K562 (cell line): ENCODE measurements around the gene EVA1B. TPM values are rescaled to one million over a fixed set of nuclear protein-coding genes. Genes with fewer than 3 reads are reported as not detected.

Experiments used
- ARHGAP35 ChIP-seq: fragments of 450-650 bp; IDR thresholded peaks from 2 replicates; pipeline ENCODE4 v1.6.1; 2018; ENCODE audit not compliant: partially characterized antibody
- CCAR2 ChIP-seq: fragments of 200-400 bp; formaldehyde crosslinking; IDR thresholded peaks from 2 replicates; pipeline ENCODE4 v1.6.1; 2017; ENCODE audit warnings: mild to moderate bottlenecking, low read depth, low read length
- DPF2 ChIP-seq: fragments of 450-650 bp; IDR thresholded peaks from 2 replicates; pipeline ENCODE4 v1.6.1; 2016
- ELF2 ChIP-seq: fragments of 250-450 bp; sonication (Bioruptor Pico); IDR thresholded peaks from 2 replicates; pipeline ENCODE4 v1.5.0; 2021; ENCODE audit warnings: mild to moderate bottlenecking
- ESRRB ChIP-seq: fragments of 250-450 bp; sonication (Bioruptor Pico); IDR thresholded peaks from 2 replicates; pipeline ENCODE4 v1.5.0; 2020; ENCODE audit warnings: mild to moderate bottlenecking, moderate library complexity, borderline replicate concordance
- GABPB2 ChIP-seq: fragments of 250-450 bp; sonication (Bioruptor Pico); conservative IDR thresholded peaks from 2 replicates; pipeline ENCODE4 v1.5.1; 2021; ENCODE audit warnings: mild to moderate bottlenecking
- GMEB1 ChIP-seq: fragments of 250-450 bp; sonication (Bioruptor Pico); IDR thresholded peaks from 2 replicates; pipeline ENCODE4 v1.4.0; 2020; ENCODE audit warnings: mild to moderate bottlenecking
- LEF1 ChIP-seq: fragments of 450-650 bp; IDR thresholded peaks from 2 replicates; pipeline ENCODE4 v1.6.1; 2016; ENCODE audit warnings: mild to moderate bottlenecking
- MCM5 ChIP-seq: fragments of 450-650 bp; IDR thresholded peaks from 2 replicates; pipeline ENCODE4 v1.6.1; 2016; ENCODE audit warnings: low read depth
- MEIS2 ChIP-seq: fragments of 450-650 bp; IDR thresholded peaks from 2 replicates; pipeline ENCODE4 v1.6.1; 2014; ENCODE audit warnings: mild to moderate bottlenecking; ENCODE audit not compliant: partially characterized antibody
- MITF ChIP-seq: IDR thresholded peaks from 2 replicates; pipeline ENCODE4 v1.6.1; 2014; ENCODE audit warnings: antibody characterized with exemption
- NFIX ChIP-seq: fragments of 250-450 bp; sonication (Bioruptor Pico); IDR thresholded peaks from 2 replicates; pipeline ENCODE4 v1.4.0; 2020; ENCODE audit warnings: low read depth, mild to moderate bottlenecking, moderate library complexity
- PATZ1 ChIP-seq: fragments of 250-450 bp; sonication (Bioruptor Pico); IDR thresholded peaks from 2 replicates; pipeline ENCODE4 v1.5.0; 2020; ENCODE audit warnings: mild to moderate bottlenecking, borderline replicate concordance
- PREB ChIP-seq: sonication (generic); formaldehyde crosslinking; IDR thresholded peaks from 2 replicates; pipeline ENCODE4 v1.8.1; 2023; ENCODE audit warnings: mild to moderate bottlenecking, missing genetic modification reagents
- SAFB2 ChIP-seq: fragments of 200-400 bp; formaldehyde crosslinking; IDR thresholded peaks from 2 replicates; pipeline ENCODE4 v1.6.1; 2018; ENCODE audit warnings: borderline replicate concordance, low read length, low read depth, moderate library complexity; ENCODE audit not compliant: severe bottlenecking
- SRSF9 ChIP-seq: fragments of 200-400 bp; formaldehyde crosslinking; IDR thresholded peaks from 2 replicates; pipeline ENCODE4 v1.6.1; 2017; ENCODE audit warnings: low read depth, low read length, borderline replicate concordance
- STAT5B ChIP-seq: fragments of 250-450 bp; sonication (Bioruptor Pico); IDR thresholded peaks from 2 replicates; pipeline ENCODE4 v1.8.0; 2021; ENCODE audit warnings: mild to moderate bottlenecking, inconsistent platforms
- TGIF2 ChIP-seq: sonication (generic); formaldehyde crosslinking; IDR thresholded peaks from 2 replicates; pipeline ENCODE4 v1.8.1; 2022; ENCODE audit warnings: mild to moderate bottlenecking, missing genetic modification reagents, moderate library complexity
- YBX1 ChIP-seq: fragments of 450-650 bp; IDR thresholded peaks from 2 replicates; pipeline ENCODE4 v1.7.1; 2016; ENCODE audit warnings: mild to moderate bottlenecking
- ZBTB5 ChIP-seq: fragments of 450-650 bp; IDR thresholded peaks from 2 replicates; pipeline ENCODE4 v1.6.1; 2017; ENCODE audit warnings: antibody characterized with exemption
- ZNF324 ChIP-seq: fragments of 250-450 bp; sonication (Bioruptor Pico); IDR thresholded peaks from 2 replicates; pipeline ENCODE4 v1.4.0; 2020; ENCODE audit warnings: mild to moderate bottlenecking
- ZNF445 ChIP-seq: fragments of 250-450 bp; sonication (Bioruptor Pico); IDR thresholded peaks from 2 replicates; pipeline ENCODE4 v1.4.0; 2020; ENCODE audit warnings: low read depth, mild to moderate bottlenecking, moderate library complexity
- ZNF75A ChIP-seq: fragments of 450-650 bp; formaldehyde crosslinking; IDR thresholded peaks from 2 replicates; pipeline ENCODE4 v1.4.0; 2020; ENCODE audit warnings: mild to moderate bottlenecking
- polyA plus RNA-seq, 8 experiments: library from polyadenylated mRNA; depleted of rRNA in 4 of 8; stranded (reverse) in 5 of 8; unstranded in 3 of 8; fragments of >200 nt; fragmentation: Nextera tagmentation in 2 of 8; fragmentation: Illumina TruSeq in 1 of 8; extraction: Ambion mirVana in 2 of 8; extraction: Trizol in 1 of 8; gene quantifications; 2 replicates each; pipeline versions ENCODE4 v1.2.1 to v1.2.3, GENCODE V29; 2011 to 2014; ENCODE audit warnings: inconsistent platforms in 1 of 8, missing spikeins in 1 of 8
- total RNA-seq, 7 experiments: library from RNA; depleted of rRNA in 6 of 7; stranded (reverse); fragments of >200 nt in 6 of 7; fragmentation: Illumina TruSeq in 2 of 7; extraction: Trizol in 2 of 7; gene quantifications; 2 replicates each; pipeline versions ENCODE4 v1.2.1 to v1.2.3, GENCODE V29; 2011 to 2021; ENCODE audit warnings: low replicate concordance in 1 of 7

EVA1B gene
- total and polyA plus RNA-seq, 9 of the 15 experiments (the other 6 are each of a cell fraction or from before 2014, with no cell fraction given): 0.08 to 65.7 (median 2.4) TPM

- TF ChIP-seq ZBTB5: no peak
- peak; percentile 59; the same call in 1 of the 2 replicates for TF ChIP-seq DPF2
- no peak for TF ChIP-seq ELF2 (CRISPR knock-in tag)
- TF ChIP-seq PATZ1: no peak
- no peak for TF ChIP-seq GABPB2
- TF ChIP-seq LEF1: no peak
- no peak for TF ChIP-seq ZNF445 (CRISPR knock-in tag)
- no peak for TF ChIP-seq YBX1
- peak; percentile 10 for TF ChIP-seq MEIS2
- TF ChIP-seq MCM5: no peak
- no peak for TF ChIP-seq PREB (CRISPR knock-in tag)
- no peak for TF ChIP-seq TGIF2 (CRISPR knock-in tag)
- TF ChIP-seq ZNF324 (CRISPR knock-in tag): no peak
- TF ChIP-seq NFIX: no peak
- TF ChIP-seq ESRRB (CRISPR knock-in tag): no peak
- no peak for TF ChIP-seq ZNF75A (CRISPR knock-in tag)
- TF ChIP-seq STAT5B (CRISPR knock-in tag): no peak
- TF ChIP-seq SAFB2: no peak
- TF ChIP-seq SRSF9: no peak
- TF ChIP-seq MITF: no peak
- TF ChIP-seq GMEB1: no peak; the same call in 1 of the 2 replicates
- no peak for TF ChIP-seq CCAR2
- peak; percentile 77 for TF ChIP-seq ARHGAP35
These were observed 16.5 kb downstream of the EVA1B start (continued) for GRCh38 chr1:36306902-36307456.
